NCI-H187 treated with DMSO at 0.1 percent for 48 hours (cell line): ENCODE results near the gene RASGRP4.
A peak's percentile ranks its signal among the peaks of the same experiment; 100 is the strongest.
"Not testable (repeated sequence)": the region's sequence is repeated elsewhere in the genome, so short reads cannot be mapped to it uniquely, and the experiment has no call there.

Experiments
- DNase-seq: peaks from one replicate; lab custom pipeline; 2025; lab: John Stamatoyannopoulos, UW

Gene RASGRP4

DNA sequence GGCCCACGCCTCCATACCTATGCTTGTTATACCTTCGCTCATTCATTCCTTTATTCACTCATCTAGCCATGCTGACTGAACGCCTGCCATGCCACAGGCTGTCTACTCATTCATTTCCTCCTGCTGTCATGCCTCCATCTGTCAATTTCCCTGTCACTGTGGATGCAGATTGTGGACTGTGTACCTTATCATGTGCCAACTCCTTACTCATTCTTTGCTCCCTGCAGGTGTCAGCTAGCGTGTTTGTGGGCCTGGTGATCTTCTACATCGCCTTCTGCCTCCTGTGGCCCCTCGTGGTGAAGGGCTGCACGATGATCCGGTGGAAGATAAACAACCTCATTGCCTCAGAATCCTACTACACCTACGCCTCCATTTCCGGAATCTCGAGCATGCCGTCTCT is 55.7 kb downstream of the RASGRP4 start:
- no peak for DNase-seq

DNA sequence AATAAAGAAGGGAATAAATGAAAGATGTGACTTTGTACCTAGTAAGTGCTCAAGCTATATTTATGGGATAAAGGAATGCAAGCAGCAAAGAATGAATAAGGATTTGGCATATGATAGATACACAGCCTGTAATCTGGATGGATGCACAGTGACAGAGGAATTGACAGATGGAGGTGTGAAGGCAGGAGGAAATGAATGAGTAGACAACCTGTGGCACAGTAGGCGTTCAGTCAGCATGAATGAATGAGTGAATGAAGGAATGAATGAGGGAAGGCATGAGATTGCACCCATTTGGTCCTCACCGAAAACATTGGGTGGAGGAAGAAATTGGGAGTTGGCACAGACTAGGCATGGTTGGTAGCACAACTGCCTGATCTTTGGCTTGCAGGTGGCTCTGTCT is 56.4 kb downstream of the RASGRP4 start:
- DNase-seq, result no peak

DNA sequence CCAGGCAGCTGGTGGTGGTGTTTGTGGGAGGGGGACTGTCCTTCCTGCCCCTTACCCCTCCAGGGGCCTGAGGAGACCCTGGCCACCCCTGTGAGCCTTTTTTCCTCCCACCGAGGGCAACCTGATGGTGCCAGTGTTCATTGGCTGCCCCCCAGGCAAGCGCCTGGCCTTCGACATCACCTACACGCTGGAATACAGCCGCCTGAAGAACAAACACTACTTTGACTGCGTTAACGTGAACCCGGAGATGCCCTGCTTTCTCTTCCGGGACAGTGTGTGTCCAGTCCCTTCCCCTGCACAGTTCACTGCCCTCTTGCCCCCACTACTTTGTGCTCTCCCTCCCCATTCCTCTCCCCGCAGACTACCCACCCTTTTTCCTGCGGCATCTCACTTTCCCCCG is 59.0 kb downstream of the RASGRP4 start:
- no peak for DNase-seq

DNA sequence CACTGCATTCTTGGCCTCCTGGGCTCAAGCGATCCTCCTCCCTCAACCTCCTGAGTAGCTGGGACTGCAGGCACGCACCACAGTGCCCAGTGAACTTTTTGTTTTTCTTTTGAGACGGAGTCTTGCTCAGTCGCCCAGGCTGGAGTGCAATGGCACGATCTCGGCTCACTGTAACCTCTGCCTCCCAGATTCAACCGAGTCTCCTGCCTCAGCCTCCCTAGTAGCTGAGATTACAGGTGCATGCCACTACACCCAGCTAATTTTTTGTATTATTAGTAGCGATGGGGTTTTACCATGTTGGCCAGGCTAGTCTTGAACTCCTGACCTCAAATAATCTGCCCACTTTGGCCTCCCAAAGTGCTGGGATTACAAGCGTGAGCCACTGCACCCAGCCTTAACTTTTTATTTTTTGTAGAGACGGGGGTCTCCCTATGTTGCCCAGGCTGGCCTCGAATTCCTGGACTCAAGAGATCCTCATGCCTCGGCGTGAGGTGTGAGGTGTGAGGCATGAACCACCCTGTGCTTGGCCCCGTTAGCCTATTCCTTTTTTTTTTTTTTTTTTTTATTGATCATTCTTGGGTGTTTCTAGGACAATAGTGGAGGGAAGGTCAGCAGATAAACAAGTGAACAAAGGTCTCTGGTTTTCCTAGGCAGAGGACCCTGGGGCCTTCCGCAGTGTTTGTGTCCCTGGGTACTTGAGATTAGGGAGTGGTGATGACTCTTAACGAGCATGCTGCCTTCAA is 62.9 kb downstream of the RASGRP4 start:
- DNase-seq, result not testable (repeated sequence)

GRCh38 chr19:38362076-38362945 is 63.7 kb downstream of the RASGRP4 start:
- DNase-seq, result peak; percentile 10

DNA sequence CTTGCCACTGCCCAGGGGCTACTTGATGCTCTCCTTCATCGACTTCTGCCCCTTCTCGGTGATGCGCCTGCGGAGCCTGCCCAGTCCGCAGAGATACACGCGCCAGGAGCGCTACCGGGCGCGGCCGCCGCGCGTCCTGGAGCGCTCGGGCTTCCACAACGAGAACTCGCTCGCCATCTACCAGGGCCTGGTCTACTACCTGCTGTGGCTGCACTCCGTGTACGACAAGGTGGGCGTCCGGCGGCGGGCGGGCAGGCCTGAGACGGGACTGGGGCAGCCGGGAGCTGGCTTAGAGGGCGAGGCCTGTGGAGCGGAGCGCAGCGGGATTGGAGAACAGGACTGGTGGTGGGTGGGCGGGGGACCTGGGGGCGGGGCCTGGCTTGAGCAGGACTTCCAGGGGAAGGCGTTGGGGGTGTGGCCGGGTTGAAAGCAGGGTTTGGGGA is 64.4 kb downstream of the RASGRP4 start:
- DNase-seq, result peak; percentile 29

DNA sequence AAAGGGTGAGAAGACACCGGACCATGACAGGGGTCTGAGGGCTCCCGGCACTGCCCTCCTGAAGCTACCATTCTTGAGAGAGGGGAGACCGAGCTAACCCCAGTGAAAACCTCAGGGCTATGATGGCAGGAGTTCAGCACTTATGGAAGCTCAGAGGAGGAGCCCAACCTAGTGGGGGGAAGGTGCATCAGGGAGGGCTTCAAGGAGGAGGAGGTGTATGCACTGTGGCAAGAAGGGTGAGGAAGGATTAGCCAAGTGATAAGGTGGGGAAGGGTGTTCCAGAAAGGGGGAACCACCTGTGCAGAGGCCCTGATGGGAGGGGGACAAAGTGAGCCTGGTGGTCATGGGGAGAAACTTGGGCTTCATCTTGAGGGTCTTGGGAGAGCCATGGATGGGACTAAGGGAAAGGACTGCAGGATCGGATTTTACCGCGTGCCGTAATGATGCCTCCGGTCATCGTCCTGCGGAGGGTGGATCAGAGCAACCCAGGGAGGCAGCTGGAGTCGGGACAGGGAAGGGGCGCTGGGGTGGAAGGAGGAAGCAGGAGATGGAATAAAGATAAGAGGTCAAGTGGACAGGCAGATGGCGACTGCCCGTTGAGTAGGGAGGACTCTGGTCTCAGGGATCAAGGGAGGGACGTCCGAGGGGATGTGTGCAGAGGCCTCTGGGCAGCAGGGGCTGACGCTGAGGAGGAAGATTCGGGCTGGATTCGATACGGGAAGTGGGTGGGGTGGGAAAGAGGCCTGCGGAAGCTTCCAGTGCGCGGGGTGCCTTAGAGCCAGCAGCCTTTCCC is 65.0 kb downstream of the RASGRP4 start:
- no peak for DNase-seq

GRCh38 chr19:38360351-38360750 is 65.7 kb downstream of the RASGRP4 start:
- no peak for DNase-seq

DNA sequence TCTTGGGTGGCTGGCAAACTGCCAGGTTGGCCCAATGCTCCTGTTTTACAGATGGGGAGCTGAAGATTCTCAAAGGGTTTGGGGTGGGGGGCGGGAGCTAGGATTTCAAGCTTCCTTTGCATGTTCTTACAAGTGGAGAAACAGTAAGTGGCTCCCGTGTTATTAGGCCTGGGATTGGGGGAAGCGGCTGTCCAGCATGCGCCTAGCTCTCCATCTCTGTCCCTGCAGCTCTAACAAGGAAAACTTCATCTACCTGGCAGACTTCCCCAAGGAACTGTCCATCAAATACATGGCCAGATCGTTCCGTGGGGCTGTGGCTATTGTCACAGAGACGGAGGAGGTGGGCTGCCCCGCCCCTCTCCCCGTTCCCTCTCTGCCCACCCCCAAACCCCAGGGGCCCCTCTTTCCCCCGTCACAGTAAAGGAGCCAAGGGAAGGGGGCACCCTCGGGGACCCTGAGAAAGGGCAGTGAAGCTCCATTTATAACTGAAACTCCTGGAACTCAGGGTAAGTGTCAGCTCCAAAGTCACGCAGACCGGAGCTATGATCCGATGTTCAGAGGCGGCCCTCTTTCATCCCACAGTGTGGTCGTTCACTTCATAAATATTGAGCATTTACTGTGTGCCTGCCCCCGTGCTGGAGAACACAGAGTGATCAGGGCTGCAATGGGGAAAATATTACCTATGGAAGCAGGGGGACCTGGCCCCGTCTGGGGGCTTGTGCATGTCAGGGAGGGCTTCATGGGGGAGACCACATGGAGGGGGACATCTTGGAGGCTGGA is 66.6 kb downstream of the RASGRP4 start:
- no peak for DNase-seq
